SK-N-SH treated with all-trans-retinoic acid at 6 μM for 48 hours (cell line): ENCODE data around the gene CGRRF1.

Experiments used
- CSRNP3 ChIP-seq: fragments of 250-450 bp; sonication (Bioruptor Pico); IDR thresholded peaks from 2 replicates; pipeline ENCODE4 v1.5.1; 2021; ENCODE audit warnings: mild to moderate bottlenecking, moderate library complexity
- PATZ1 ChIP-seq: fragments of 250-450 bp; sonication (Bioruptor Pico); IDR thresholded peaks from 2 replicates; pipeline ENCODE4 v1.8.0; 2020; ENCODE audit warnings: mild to moderate bottlenecking, moderate library complexity, borderline replicate concordance
- PPARA ChIP-seq: fragments of 250-450 bp; sonication (Bioruptor Pico); IDR thresholded peaks from 2 replicates; pipeline ENCODE4 v1.5.0; 2020; ENCODE audit warnings: mild to moderate bottlenecking, borderline replicate concordance
- RARB ChIP-seq: fragments of 250-450 bp; sonication (Bioruptor Pico); IDR thresholded peaks from 2 replicates; pipeline ENCODE4 v1.8.0; 2021; ENCODE audit warnings: mild to moderate bottlenecking, moderate library complexity
- TCF4 ChIP-seq: fragments of 250-450 bp; sonication (Bioruptor Pico); IDR thresholded peaks from 2 replicates; pipeline ENCODE4 v1.8.0; 2021; ENCODE audit warnings: mild to moderate bottlenecking, moderate library complexity, borderline replicate concordance
- TSHZ2 ChIP-seq: fragments of 250-450 bp; sonication (Bioruptor Pico); IDR thresholded peaks from 2 replicates; pipeline ENCODE4 v1.5.0; 2020; ENCODE audit warnings: mild to moderate bottlenecking, moderate library complexity
- ZFP30 ChIP-seq: fragments of 450-650 bp; formaldehyde crosslinking; IDR thresholded peaks from 2 replicates; pipeline ENCODE4 v1.5.0; 2022; ENCODE audit warnings: mild to moderate bottlenecking, moderate library complexity
- ZNF565 ChIP-seq: fragments of 450-650 bp; formaldehyde crosslinking; conservative IDR thresholded peaks from 2 replicates; pipeline ENCODE4 v1.5.0; 2020; ENCODE audit warnings: low read depth, mild to moderate bottlenecking, moderate library complexity
- ZNF70 ChIP-seq: fragments of 450-650 bp; formaldehyde crosslinking; IDR thresholded peaks from 2 replicates; pipeline ENCODE4 v1.5.0; 2020; ENCODE audit warnings: mild to moderate bottlenecking, moderate library complexity

GRCh38 chr14:54562334-54562733, 52.6 kb downstream of the CGRRF1 start:
- no peak for TF ChIP-seq PATZ1 (CRISPR knock-in tag)
- TF ChIP-seq ZFP30 (CRISPR knock-in tag): no peak
- no peak for TF ChIP-seq CSRNP3
- no peak for TF ChIP-seq TSHZ2 (CRISPR knock-in tag)
- TF ChIP-seq RARB (CRISPR knock-in tag): no peak
- no peak for TF ChIP-seq ZNF565 (CRISPR knock-in tag)
- no peak for TF ChIP-seq PPARA (CRISPR knock-in tag)
- no peak for TF ChIP-seq ZNF70
- TF ChIP-seq TCF4 (CRISPR knock-in tag): no peak
